Activated CD4-positive, alpha-beta T cell treated with anti-CD3 and anti-CD28 coated beads for 48 hours (primary cell): ENCODE measurements around the gene SLC4A8.

Experiments
- DNase-seq: peaks from one replicate; pipeline ENCODE4 v3.0.0-alpha.2; 2020

Gene SLC4A8

GRCh38 chr12:51528852-51529650 lies 104.4 kb downstream of the SLC4A8 start:
- DNase-seq: no peak

- no peak for DNase-seq
Measured at GRCh38 chr12:51529651-51529970, 105.0 kb downstream of the SLC4A8 start.

DNA sequence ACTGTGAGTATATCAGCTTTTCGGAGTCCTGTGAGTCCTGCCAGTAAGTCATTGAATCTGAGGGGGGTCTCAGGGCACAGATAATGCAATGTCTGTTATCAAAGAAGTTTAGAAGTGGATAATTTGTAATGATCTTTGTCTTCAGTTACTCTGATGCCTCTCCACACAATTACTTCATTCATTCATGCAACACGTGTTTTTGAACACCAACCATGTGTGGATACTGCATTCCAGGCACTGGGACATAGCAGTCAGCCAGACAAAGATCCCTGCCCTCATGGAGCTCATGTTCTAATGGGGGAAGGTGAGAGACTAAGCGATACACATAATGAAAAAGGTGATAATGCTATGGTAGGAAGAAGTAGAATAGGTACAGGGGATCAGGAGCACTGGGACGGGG lies 105.6 kb downstream of the SLC4A8 start:
- DNase-seq: no peak

DNA sequence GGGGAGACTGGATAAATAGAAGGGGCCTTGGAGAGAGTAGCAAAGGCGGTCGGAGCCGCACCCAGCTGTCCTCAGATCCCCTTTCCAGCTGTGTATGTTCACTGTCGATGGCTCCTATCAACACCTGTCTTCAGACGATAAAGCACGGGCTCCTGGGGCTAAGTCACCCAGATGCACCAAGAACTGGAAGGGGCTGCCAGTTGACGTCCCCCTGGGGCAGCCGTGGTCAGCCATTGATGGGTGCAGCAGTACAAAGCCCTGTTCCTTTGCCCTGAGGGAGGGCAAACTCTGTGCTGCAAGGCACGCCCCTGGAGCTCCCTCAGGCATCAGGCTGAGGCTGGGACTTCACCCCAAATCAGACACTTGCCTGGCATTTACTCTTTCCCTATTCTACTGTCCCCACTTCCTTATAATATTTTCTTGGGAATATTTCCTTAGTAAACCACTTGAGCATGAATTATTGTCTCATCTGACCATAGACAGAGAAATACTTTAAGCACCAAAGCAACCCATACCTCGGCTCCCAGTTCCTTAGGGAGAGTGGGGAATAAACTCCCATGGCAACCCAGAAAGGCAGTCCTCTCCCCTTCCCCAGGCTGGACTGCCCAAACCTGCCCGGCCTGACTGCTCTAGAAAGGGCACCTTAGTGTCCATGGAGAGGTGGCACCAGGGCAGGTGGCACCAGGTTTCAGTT lies 106.8 kb downstream of the SLC4A8 start:
- no peak for DNase-seq

DNA sequence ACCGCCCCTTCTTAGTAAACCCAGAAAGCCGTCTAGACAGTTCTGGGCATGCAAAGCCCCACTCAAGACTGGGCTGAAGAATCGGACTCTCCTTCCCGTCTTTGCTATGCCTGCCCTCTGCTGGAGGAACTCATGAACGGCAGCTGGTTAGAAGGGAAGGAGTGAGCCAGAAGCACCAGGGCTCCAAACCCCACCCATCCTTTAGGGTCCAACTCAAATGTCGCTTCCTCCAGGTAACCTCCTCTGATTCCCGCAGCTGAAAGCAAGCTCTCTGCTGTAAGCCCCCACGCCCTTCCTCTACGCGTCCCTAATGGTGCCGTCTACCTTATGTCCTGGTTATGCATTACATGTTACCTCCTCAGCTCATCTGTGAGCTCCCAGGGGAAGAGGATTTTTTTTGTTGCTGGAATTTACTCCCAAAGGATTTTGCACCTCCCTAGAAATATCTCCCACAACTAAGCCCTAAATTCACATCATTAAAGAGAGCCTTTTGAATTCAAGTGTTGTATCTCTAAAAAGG lies 107.4 kb downstream of the SLC4A8 start:
- DNase-seq: peak; percentile 83

- DNase-seq: no peak
Measured at GRCh38 chr12:51533799-51534198, 109.2 kb downstream of the SLC4A8 start.

DNA sequence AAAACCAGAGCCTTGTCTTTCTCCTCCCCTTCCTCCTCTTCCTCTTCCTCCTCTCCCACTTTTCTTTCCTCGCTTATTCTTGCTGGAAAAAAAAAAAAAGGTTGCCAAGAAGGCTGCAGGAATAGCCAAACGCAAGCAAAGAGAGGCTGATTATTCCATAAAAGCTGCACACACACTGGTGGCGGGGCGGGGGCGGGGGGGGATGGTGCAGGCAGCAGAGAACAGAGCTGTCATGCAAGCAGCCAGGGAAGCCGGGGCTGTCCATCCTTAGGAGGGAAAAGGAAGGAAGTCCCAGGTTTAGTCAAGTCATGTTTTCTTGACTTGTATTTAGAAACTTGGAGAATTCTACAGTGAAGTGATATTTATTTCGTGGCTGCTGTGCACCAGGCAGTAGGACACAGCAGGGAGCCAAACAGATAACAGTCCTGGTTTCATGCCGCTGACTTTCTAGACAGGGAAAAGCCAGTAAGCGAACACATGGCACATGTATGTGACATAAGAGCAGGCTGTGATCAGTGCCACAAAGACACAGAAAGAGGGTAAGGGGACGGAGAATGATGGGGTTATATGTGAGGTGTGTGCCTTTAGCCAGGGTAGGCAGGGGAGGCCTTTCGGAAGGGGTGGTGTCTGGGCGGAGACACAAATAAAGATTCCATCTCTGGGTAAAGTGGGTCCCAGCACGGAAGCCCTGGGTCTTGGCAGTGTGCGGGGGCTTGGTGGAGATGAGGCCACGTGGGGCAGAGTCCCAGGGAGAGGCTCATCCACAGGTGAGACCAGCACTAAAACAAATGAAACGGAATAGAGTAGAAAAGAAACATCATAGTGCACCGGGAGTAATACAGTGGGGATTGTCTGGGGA lies 109.8 kb downstream of the SLC4A8 start:
- DNase-seq: no peak

DNA sequence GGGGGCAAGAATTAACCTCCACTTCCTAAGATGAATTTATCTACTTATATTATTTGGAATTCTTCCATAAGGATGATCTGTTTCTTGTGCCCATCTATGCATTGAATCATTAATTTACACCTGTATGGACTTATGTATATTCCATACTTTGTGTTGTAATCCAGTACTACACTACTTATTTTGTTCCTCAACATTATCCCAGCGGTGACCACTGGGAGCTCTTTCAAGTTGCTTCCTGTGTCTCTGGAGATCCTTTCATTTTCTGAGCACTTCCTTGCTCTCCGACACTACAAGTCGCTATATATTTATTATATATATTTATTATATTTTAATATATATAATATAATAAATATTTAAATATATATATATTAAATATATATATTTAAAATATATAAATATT lies 111.5 kb downstream of the SLC4A8 start:
- DNase-seq: no peak

GRCh38 chr12:51538149-51538548 lies 113.5 kb downstream of the SLC4A8 start:
- DNase-seq: no peak

- DNase-seq: no peak
Measured at GRCh38 chr12:51538599-51538998, 114.0 kb downstream of the SLC4A8 start.

DNA sequence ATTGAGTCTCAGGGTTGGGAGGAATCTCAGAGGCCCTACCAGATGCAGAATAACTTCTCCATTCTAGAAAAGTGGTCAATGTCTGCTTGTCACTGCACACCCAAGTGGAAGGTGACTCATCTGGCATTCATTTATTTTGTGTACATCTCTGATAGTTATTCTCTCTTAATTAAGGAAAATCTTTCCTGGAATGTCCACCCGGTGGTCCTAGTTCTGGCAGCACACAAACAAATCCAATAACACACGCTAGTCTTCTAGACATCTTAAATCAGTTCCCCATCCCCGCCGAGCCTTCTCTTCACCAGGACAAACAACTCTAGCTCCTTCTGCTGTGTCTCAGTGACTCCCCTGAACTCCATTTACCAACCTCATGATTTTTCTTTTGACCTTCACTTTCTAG lies 116.4 kb downstream of the SLC4A8 start:
- DNase-seq: no peak

DNA sequence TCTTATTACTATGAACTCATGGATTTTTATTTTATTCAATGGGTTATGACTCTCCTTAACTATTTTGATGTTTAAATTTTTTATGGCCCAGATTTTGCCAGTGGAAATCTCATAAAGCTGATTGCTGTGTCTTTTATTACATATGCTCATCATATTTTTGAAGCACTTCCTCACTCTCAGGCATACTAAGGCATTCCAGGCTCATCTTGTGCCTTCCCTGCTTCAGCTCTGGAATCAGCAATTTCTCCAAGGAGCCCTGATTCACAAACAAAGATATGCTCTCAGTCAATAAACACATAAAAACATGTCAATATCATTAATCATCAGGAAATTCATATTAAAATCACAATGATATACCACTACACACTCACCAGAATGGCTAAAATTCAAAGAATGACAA lies 121.5 kb downstream of the SLC4A8 start:
- DNase-seq: no peak

- no peak for DNase-seq
Measured at GRCh38 chr12:51547606-51548005, 123.0 kb downstream of the SLC4A8 start.

GRCh38 chr12:51548241-51548640 lies 123.6 kb downstream of the SLC4A8 start:
- no peak for DNase-seq

- no peak for DNase-seq
Measured at GRCh38 chr12:51549637-51550036, 125.0 kb downstream of the SLC4A8 start.
